KMS-11 (cell line): ENCODE data around the gene MYH15.

Source experiments
- H2AFZ ChIP-seq: fragments of 200-600 bp; sonication (generic); 2 replicates; pipeline ENCODE4 v1.6.1; 2016; ENCODE audit warnings: antibody characterized with exemption, mixed run types, low read depth
- H3K27ac ChIP-seq: fragments of 200-600 bp; sonication (generic); 2 replicates; pipeline ENCODE4 v1.6.1; 2016; ENCODE audit warnings: mild to moderate bottlenecking, mixed run types
- H3K27me3 ChIP-seq: fragments of 200-600 bp; sonication (generic); 2 replicates; pipeline ENCODE4 v1.6.1; 2017; ENCODE audit warnings: mild to moderate bottlenecking, low read depth, mixed run types, moderate library complexity; ENCODE audit not compliant: insufficient read depth
- H3K36me3 ChIP-seq: fragments of 200-600 bp; sonication (generic); 2 replicates; pipeline ENCODE4 v1.6.1; 2017; ENCODE audit warnings: mild to moderate bottlenecking, mixed run types; ENCODE audit not compliant: insufficient read depth
- H3K4me1 ChIP-seq: fragments of 200-600 bp; sonication (generic); 2 replicates; pipeline ENCODE4 v1.6.1; 2016; ENCODE audit warnings: mild to moderate bottlenecking, low read depth, mixed run types; ENCODE audit not compliant: poor library complexity, severe bottlenecking
- H3K4me2 ChIP-seq: fragments of 200-600 bp; sonication (generic); 2 replicates; pipeline ENCODE4 v1.7.0; 2016; ENCODE audit warnings: mild to moderate bottlenecking, mixed run types
- H3K4me3 ChIP-seq: fragments of 200-600 bp; sonication (generic); IDR thresholded peaks from 2 replicates; pipeline ENCODE4 v1.6.1; 2017; ENCODE audit warnings: low read depth, low read length, mixed read lengths; ENCODE audit not compliant: insufficient read depth
- H3K79me2 ChIP-seq: fragments of 200-600 bp; sonication (generic); 2 replicates; pipeline ENCODE4 v1.6.1; 2016; ENCODE audit warnings: low read depth, mixed run types; ENCODE audit not compliant: insufficient read depth
- H3K9ac ChIP-seq: fragments of 200-600 bp; sonication (generic); 2 replicates; pipeline ENCODE4 v1.6.1; 2016; ENCODE audit warnings: mild to moderate bottlenecking, mixed run types
- H4K20me1 ChIP-seq: fragments of 200-600 bp; sonication (generic); 2 replicates; pipeline ENCODE4 v1.6.1; 2016; ENCODE audit warnings: mild to moderate bottlenecking, mixed run types; ENCODE audit not compliant: insufficient read depth
- TF ChIP-seq, protein P1 (sequence below): fragments of 200-600 bp; sonication (generic); conservative IDR thresholded peaks from 2 replicates; pipeline ENCODE4 v1.6.1; 2017; ENCODE audit warnings: low read depth, mild to moderate bottlenecking, antibody characterized with exemption, low read length, moderate library complexity, mixed read lengths

The MYH15 gene

GRCh38 chr3:108389372-108389771 is 121.0 kb downstream of the MYH15 start:
- Histone ChIP-seq H3K27me3 (no peaks in the 10 kb centered on the region), H3K4me1 (peaks cover 40% of the 10 kb centered on the region), H3K79me2 (no peaks in the 10 kb centered on the region), H4K20me1 (no peaks in the 10 kb centered on the region), H2AFZ (peak overlapping the region; percentile 55; the same call in 1 of the 2 replicates), H3K4me2 (peak overlapping the region; percentile 88), H3K4me3 (no peak overlapping the region), H3K36me3 (no peaks in the 10 kb centered on the region), H3K27ac (peak overlapping the region; percentile 7; the same call in 1 of the 2 replicates), H3K9ac (no peak overlapping the region)
- TF ChIP-seq, protein P1, sequence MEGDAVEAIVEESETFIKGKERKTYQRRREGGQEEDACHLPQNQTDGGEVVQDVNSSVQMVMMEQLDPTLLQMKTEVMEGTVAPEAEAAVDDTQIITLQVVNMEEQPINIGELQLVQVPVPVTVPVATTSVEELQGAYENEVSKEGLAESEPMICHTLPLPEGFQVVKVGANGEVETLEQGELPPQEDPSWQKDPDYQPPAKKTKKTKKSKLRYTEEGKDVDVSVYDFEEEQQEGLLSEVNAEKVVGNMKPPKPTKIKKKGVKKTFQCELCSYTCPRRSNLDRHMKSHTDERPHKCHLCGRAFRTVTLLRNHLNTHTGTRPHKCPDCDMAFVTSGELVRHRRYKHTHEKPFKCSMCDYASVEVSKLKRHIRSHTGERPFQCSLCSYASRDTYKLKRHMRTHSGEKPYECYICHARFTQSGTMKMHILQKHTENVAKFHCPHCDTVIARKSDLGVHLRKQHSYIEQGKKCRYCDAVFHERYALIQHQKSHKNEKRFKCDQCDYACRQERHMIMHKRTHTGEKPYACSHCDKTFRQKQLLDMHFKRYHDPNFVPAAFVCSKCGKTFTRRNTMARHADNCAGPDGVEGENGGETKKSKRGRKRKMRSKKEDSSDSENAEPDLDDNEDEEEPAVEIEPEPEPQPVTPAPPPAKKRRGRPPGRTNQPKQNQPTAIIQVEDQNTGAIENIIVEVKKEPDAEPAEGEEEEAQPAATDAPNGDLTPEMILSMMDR = no peak

- H3K27ac ChIP-seq = peak overlapping the region; percentile 7; the same call in 1 of the 2 replicates
- no peaks in the 10 kb centered on the region for H3K27me3 ChIP-seq
- peak overlapping the region; percentile 88 for H3K4me2 ChIP-seq
- no peaks in the 10 kb centered on the region for H3K79me2 ChIP-seq
- H3K36me3 ChIP-seq = no peaks in the 10 kb centered on the region
- H2AFZ ChIP-seq = peak overlapping the region; percentile 55
- no peak overlapping the region; the same call in 1 of the 2 replicates for H3K9ac ChIP-seq
- no peak overlapping the region for H3K4me3 ChIP-seq
- no peaks in the 10 kb centered on the region for H4K20me1 ChIP-seq
- TF ChIP-seq, protein P1 = no peak
- H3K4me1 ChIP-seq = peaks cover 40% of the 10 kb centered on the region
These were observed 122.0 kb downstream of the MYH15 start for GRCh38 chr3:108388136-108389132.

DNA sequence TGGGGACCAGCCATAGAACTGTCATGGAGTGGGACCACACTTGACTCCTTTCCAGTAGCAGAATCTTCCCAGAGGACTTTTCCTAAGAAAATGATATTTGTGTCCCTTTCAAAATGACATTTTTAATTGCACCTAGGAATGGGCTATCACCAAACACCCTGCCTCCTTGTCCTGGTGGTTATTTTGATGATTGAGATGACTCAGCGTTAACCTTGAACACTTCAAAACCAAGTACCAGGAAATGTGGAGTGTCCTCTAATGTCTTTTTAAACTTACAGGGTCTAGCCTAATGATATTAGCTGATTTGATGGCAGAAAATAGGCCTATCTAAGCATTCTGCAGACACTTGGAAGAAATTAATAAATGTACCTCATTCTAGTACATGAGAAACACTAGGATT is 123.3 kb downstream of the MYH15 start:
- Histone ChIP-seq H3K36me3 (no peaks in the 10 kb centered on the region), H3K4me2 (peak overlapping the region; percentile 26; the same call in 1 of the 2 replicates), H2AFZ (no peak overlapping the region)

DNA sequence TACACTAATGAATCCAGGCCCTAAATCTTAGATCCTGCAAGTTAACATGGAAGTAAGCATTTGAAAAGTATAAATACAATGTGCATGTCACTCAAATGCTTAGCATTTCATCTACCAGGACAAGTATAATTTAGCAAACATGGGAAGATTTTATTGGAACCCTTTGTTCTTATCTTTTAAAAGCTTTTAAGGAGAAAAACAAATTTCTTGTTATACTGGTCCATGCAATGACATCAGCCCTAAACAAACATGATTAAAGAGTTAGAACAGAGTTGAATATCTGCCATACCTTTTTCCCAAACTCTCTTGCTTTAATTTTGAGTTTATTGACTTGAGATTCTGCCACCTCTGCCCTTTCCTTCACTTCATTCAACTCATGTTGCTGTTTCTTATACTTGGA is 127.1 kb downstream of the MYH15 start:
- Histone ChIP-seq H3K4me2 (no peak overlapping the region), H3K9ac (no peak overlapping the region), H3K79me2 (no peaks in the 10 kb centered on the region), H3K27ac (no peak overlapping the region), H2AFZ (no peak overlapping the region), H3K4me1 (peaks cover 22% of the 10 kb centered on the region), H3K27me3 (no peaks in the 10 kb centered on the region), H3K4me3 (no peak overlapping the region), H3K36me3 (no peaks in the 10 kb centered on the region), H4K20me1 (no peaks in the 10 kb centered on the region)
- TF ChIP-seq, protein P1 = no peak

More for the DNA sequence above, 123.3 kb downstream of the MYH15 start:
- Histone ChIP-seq H3K4me1 (peaks cover 40% of the 10 kb centered on the region), H3K27ac (no peak overlapping the region), H4K20me1 (no peaks in the 10 kb centered on the region), H3K4me3 (no peak overlapping the region), H3K9ac (no peak overlapping the region), H3K79me2 (no peaks in the 10 kb centered on the region), H3K27me3 (no peaks in the 10 kb centered on the region)
- TF ChIP-seq, protein P1 = no peak
